HepG2 (cell line): ENCODE data around the gene HDHD3. TPM values are rescaled to one million over a fixed set of nuclear protein-coding genes. Genes with fewer than 3 reads are reported as not detected.

Source experiments
- ATF7 ChIP-seq, 2 experiments: fragments of 450-650 bp in 1 of 2; sonication (generic) in 1 of 2; formaldehyde crosslinking in 1 of 2; IDR thresholded peaks; 2 replicates each; pipeline versions ENCODE4 v1.4.0 to v1.6.1; 2016 to 2020; ENCODE audit warnings: antibody characterized with exemption in 1 of 2, mild to moderate bottlenecking in 1 of 2, missing genetic modification reagents in 1 of 2
- NFAT5 ChIP-seq: sonication (generic); formaldehyde crosslinking; IDR thresholded peaks from 2 replicates; pipeline ENCODE4 v1.4.0; 2020; ENCODE audit warnings: missing genetic modification reagents
- NR2F1 ChIP-seq, 2 experiments: fragments of 450-650 bp in 1 of 2; formaldehyde crosslinking in 1 of 2; IDR thresholded peaks; 2 replicates each; pipeline versions ENCODE4 v1.5.0 to v1.6.1; 2016 to 2020; ENCODE audit warnings: mild to moderate bottlenecking in 1 of 2, missing compliant biosample characterization in 1 of 2, missing genetic modification reagents in 1 of 2, moderate library complexity in 1 of 2
- NRL ChIP-seq: sonication (generic); formaldehyde crosslinking; IDR thresholded peaks from 2 replicates; pipeline ENCODE4 v1.5.0; 2020; ENCODE audit warnings: missing genetic modification reagents, mild to moderate bottlenecking, moderate library complexity, borderline replicate concordance
- REL ChIP-seq: sonication (generic); formaldehyde crosslinking; conservative IDR thresholded peaks from 2 replicates; pipeline ENCODE4 v1.8.0; 2022; ENCODE audit warnings: mild to moderate bottlenecking, missing genetic modification reagents, moderate library complexity
- RFX5 ChIP-seq: IDR thresholded peaks from 2 replicates; pipeline ENCODE4 v1.6.1; 2011; ENCODE audit warnings: low read depth, low read length, improper control_type of control experiment
- TCF7L2 ChIP-seq: IDR thresholded peaks from 2 replicates; pipeline ENCODE4 v1.6.1; 2011; ENCODE audit warnings: mild to moderate bottlenecking, low read depth, low read length, moderate library complexity
- TOE1 ChIP-seq: sonication (generic); formaldehyde crosslinking; IDR thresholded peaks from 2 replicates; pipeline ENCODE4 v1.4.0; 2020; ENCODE audit warnings: mild to moderate bottlenecking, missing genetic modification reagents
- polyA plus RNA-seq, 8 experiments: library from polyadenylated mRNA; depleted of rRNA in 3 of 8; stranded (reverse) in 7 of 8; unstranded in 1 of 8; fragments of >200 nt; fragmentation: Illumina TruSeq in 4 of 8; extraction: Trizol in 4 of 8; gene quantifications; 2 replicates each; pipeline versions ENCODE4 v1.2.1 to v1.2.3, GENCODE V29; 2011 to 2016; ENCODE audit warnings: low read depth in 4 of 8, missing spikeins in 1 of 8, mixed read lengths in 1 of 8; ENCODE audit not compliant: insufficient read depth in 1 of 8
- total RNA-seq, 5 experiments: library from RNA; depleted of rRNA; stranded (reverse); fragments of >200 nt; fragmentation: Illumina TruSeq; extraction: Trizol; gene quantifications; 2 replicates each; pipeline ENCODE4 v1.2.3, GENCODE V29; 2016; ENCODE audit warnings: low read depth in 1 of 5
- TF ChIP-seq, protein P1 (sequence below): sonication (generic); formaldehyde crosslinking; IDR thresholded peaks from 2 replicates; pipeline ENCODE4 v1.5.1; 2020; ENCODE audit warnings: missing genetic modification reagents, mild to moderate bottlenecking, borderline replicate concordance

Gene HDHD3
- total and polyA plus RNA-seq, 2 of the 13 experiments (the other 11 are each of a cell fraction or from before 2014, with no cell fraction given), result 23.1 to 38.5 TPM

DNA sequence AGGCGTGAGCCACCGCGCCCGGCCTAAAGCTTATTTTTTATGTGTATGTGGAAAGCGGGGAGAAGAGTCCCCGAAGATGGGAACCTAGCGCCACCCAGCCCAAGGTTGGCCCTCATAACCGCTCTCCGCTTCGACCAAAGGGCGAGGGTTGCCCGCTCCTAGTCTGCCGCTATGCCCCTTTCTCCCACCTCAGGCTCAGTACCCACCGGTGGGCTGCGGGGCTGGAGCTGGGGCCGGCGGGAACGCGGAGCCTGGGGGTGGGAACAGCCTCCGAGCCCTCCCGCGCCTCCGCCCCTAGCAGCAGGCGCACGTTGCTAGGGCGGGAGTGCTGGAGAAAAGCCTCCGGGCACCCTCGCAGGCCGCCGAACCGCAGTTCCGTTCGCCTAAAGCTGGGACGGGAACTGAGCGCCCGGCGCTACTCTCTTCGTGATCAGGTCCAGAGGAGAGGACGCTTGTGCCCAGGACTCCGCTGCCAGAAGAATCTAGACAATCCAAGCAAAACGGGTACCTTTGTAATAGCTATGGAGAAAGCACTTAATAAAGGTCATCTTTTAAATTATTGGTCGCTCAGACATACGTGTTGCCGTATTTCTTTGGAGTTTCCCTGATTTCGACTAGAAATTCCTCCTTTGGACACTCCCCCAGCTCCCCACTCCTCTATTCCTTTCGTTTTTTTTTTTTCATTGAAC is 36.6 kb downstream of the HDHD3 start, which contains the start of gene WDR31 (continued):
- TF ChIP-seq NFAT5 (CRISPR knock-in tag), result no peak
- no peak for TF ChIP-seq TCF7L2
- TF ChIP-seq ATF7 (IDR thresholded peaks at IDR 0.05), result no peak
- no peak for TF ChIP-seq ATF7 (CRISPR knock-in tag; IDR thresholded peaks at IDR 0.05)
- 0 out of 2 replicates have a peak, but pooled peaks have one; percentile 40 for TF ChIP-seq RFX5
- 0 out of 2 replicates have a peak, but pooled peaks have one; percentile 46 for TF ChIP-seq REL
- no peak for TF ChIP-seq NR2F1 (CRISPR knock-in tag; IDR thresholded peaks at IDR 0.05)
- peak; percentile 33; the same call in 1 of the 2 replicates for TF ChIP-seq NRL (CRISPR knock-in tag)
- TF ChIP-seq, protein P1, sequence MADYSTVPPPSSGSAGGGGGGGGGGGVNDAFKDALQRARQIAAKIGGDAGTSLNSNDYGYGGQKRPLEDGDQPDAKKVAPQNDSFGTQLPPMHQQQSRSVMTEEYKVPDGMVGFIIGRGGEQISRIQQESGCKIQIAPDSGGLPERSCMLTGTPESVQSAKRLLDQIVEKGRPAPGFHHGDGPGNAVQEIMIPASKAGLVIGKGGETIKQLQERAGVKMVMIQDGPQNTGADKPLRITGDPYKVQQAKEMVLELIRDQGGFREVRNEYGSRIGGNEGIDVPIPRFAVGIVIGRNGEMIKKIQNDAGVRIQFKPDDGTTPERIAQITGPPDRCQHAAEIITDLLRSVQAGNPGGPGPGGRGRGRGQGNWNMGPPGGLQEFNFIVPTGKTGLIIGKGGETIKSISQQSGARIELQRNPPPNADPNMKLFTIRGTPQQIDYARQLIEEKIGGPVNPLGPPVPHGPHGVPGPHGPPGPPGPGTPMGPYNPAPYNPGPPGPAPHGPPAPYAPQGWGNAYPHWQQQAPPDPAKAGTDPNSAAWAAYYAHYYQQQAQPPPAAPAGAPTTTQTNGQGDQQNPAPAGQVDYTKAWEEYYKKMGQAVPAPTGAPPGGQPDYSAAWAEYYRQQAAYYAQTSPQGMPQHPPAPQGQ, result no peak
- 0 out of 2 replicates have a peak, but pooled peaks have one; percentile 44 for TF ChIP-seq TOE1
